ENCODE measurements around the gene FLII.

Gene FLII

GRCh38 chr17:18245038-18245776 is 13.3 kb downstream of the FLII start:
- no peaks in the 10 kb centered on the region for H3K27me3 Mint-ChIP-seq
- H3K36me3 Mint-ChIP-seq (ENCODE audit: low read depth) = peaks cover 97% of the 10 kb centered on the region
- no peak overlapping the region for H3K27ac Mint-ChIP-seq
- no peak overlapping the region for H3K4me3 Mint-ChIP-seq
- H3K9me3 Mint-ChIP-seq = no peaks in the 10 kb centered on the region
- intact Hi-C loops (cut with micrococcal nuclease) = no loop called here
- H3K4me1 Mint-ChIP-seq (ENCODE audit: low read depth) = peaks cover 24% of the 10 kb centered on the region

GRCh38 chr17:18241229-18241871 is 17.2 kb downstream of the FLII start:
- Mint-ChIP-seq H3K27me3 (no peaks in the 10 kb centered on the region), H3K4me3 (no peak overlapping the region), H3K27ac (no peak overlapping the region), H3K4me1 (ENCODE audit: low read depth) (no peaks in the 10 kb centered on the region), H3K36me3 (ENCODE audit: low read depth) (peaks cover 88% of the 10 kb centered on the region), H3K9me3 (no peaks in the 10 kb centered on the region)
- intact Hi-C loops (cut with micrococcal nuclease) = no loop called here

GRCh38 chr17:18240449-18240848 is 18.1 kb downstream of the FLII start:
- Mint-ChIP-seq H3K9me3 (no peaks in the 10 kb centered on the region), H3K27me3 (no peaks in the 10 kb centered on the region), H3K27ac (no peak overlapping the region), H3K4me3 (no peak overlapping the region), H3K4me1 (ENCODE audit: low read depth) (peaks cover 6% of the 10 kb centered on the region), H3K36me3 (ENCODE audit: low read depth) (peaks cover 88% of the 10 kb centered on the region)
- intact Hi-C loops (cut with micrococcal nuclease) = no loop called here

GRCh38 chr17:18238299-18238698 is 20.2 kb downstream of the FLII start:
- H3K4me1 Mint-ChIP-seq (ENCODE audit: low read depth) = peaks cover 6% of the 10 kb centered on the region
- no peaks in the 10 kb centered on the region for H3K9me3 Mint-ChIP-seq
- no peak overlapping the region for H3K27ac Mint-ChIP-seq
- H3K27me3 Mint-ChIP-seq = no peaks in the 10 kb centered on the region
- no peak overlapping the region for H3K4me3 Mint-ChIP-seq
- intact Hi-C loops (cut with micrococcal nuclease) = no loop called here
- H3K36me3 Mint-ChIP-seq (ENCODE audit: low read depth) = peaks cover 88% of the 10 kb centered on the region

GRCh38 chr17:18237461-18237860 is 21.1 kb downstream of the FLII start:
- Mint-ChIP-seq H3K27ac (no peak overlapping the region), H3K9me3 (no peaks in the 10 kb centered on the region), H3K27me3 (no peaks in the 10 kb centered on the region), H3K4me1 (ENCODE audit: low read depth) (peaks cover 6% of the 10 kb centered on the region), H3K4me3 (no peak overlapping the region), H3K36me3 (ENCODE audit: low read depth) (peaks cover 80% of the 10 kb centered on the region)
- intact Hi-C loops (cut with micrococcal nuclease) = no loop called here

- Mint-ChIP-seq H3K27ac (no peak overlapping the region), H3K4me1 (ENCODE audit: low read depth) (peaks cover 6% of the 10 kb centered on the region), H3K9me3 (no peaks in the 10 kb centered on the region), H3K36me3 (ENCODE audit: low read depth) (peaks cover 70% of the 10 kb centered on the region), H3K27me3 (no peaks in the 10 kb centered on the region), H3K4me3 (no peak overlapping the region)
- intact Hi-C loops (cut with micrococcal nuclease) = no loop called here
Measured at GRCh38 chr17:18236494-18236893, 22.0 kb downstream of the FLII start.

GRCh38 chr17:18235743-18236256 is 22.7 kb downstream of the FLII start:
- H3K4me1 Mint-ChIP-seq (ENCODE audit: low read depth) = peaks cover 6% of the 10 kb centered on the region
- no peaks in the 10 kb centered on the region for H3K27me3 Mint-ChIP-seq
- intact Hi-C loops (cut with micrococcal nuclease) = no loop called here
- no peak overlapping the region for H3K27ac Mint-ChIP-seq
- H3K9me3 Mint-ChIP-seq = no peaks in the 10 kb centered on the region
- H3K36me3 Mint-ChIP-seq (ENCODE audit: low read depth) = peaks cover 63% of the 10 kb centered on the region
- H3K4me3 Mint-ChIP-seq = no peak overlapping the region

GRCh38 chr17:18234853-18235380 is 23.6 kb downstream of the FLII start:
- no peaks in the 10 kb centered on the region for H3K27me3 Mint-ChIP-seq
- H3K4me1 Mint-ChIP-seq (ENCODE audit: low read depth) = peaks cover 6% of the 10 kb centered on the region
- no peak overlapping the region for H3K27ac Mint-ChIP-seq
- no peak overlapping the region for H3K4me3 Mint-ChIP-seq
- intact Hi-C loops (cut with micrococcal nuclease) = no loop called here
- H3K9me3 Mint-ChIP-seq = no peaks in the 10 kb centered on the region
- H3K36me3 Mint-ChIP-seq (ENCODE audit: low read depth) = peaks cover 60% of the 10 kb centered on the region

- H3K4me1 Mint-ChIP-seq (ENCODE audit: low read depth) = peaks cover 6% of the 10 kb centered on the region
- no peaks in the 10 kb centered on the region for H3K9me3 Mint-ChIP-seq
- intact Hi-C loops (cut with micrococcal nuclease) = no loop called here
- no peak overlapping the region for H3K27ac Mint-ChIP-seq
- H3K36me3 Mint-ChIP-seq (ENCODE audit: low read depth) = peaks cover 57% of the 10 kb centered on the region
- no peaks in the 10 kb centered on the region for H3K27me3 Mint-ChIP-seq
- no peak overlapping the region for H3K4me3 Mint-ChIP-seq
Measured at GRCh38 chr17:18233803-18234518, 24.6 kb downstream of the FLII start.

GRCh38 chr17:18231164-18231563 is 27.4 kb downstream of the FLII start:
- Mint-ChIP-seq H3K4me3 (no peak overlapping the region), H3K36me3 (ENCODE audit: low read depth) (peaks cover 31% of the 10 kb centered on the region), H3K9me3 (no peaks in the 10 kb centered on the region), H3K27ac (no peak overlapping the region), H3K4me1 (ENCODE audit: low read depth) (peaks cover 26% of the 10 kb centered on the region), H3K27me3 (peaks cover 3% of the 10 kb centered on the region)
- intact Hi-C loops (cut with micrococcal nuclease) = no loop called here

GRCh38 chr17:18230288-18231141 is 28.0 kb downstream of the FLII start:
- no peak overlapping the region for H3K4me3 Mint-ChIP-seq
- intact Hi-C loops (cut with micrococcal nuclease) = no loop called here
- peaks cover 29% of the 10 kb centered on the region for H3K36me3 Mint-ChIP-seq (ENCODE audit: low read depth)

GRCh38 chr17:18229771-18230170 is 28.8 kb downstream of the FLII start:
- Mint-ChIP-seq H3K4me3 (no peak overlapping the region), H3K4me1 (ENCODE audit: low read depth) (peaks cover 28% of the 10 kb centered on the region), H3K27me3 (peaks cover 5% of the 10 kb centered on the region), H3K9me3 (no peaks in the 10 kb centered on the region), H3K36me3 (ENCODE audit: low read depth) (peaks cover 22% of the 10 kb centered on the region), H3K27ac (no peak overlapping the region)
- intact Hi-C loops (cut with micrococcal nuclease) = no loop called here

More at GRCh38 chr17:18230288-18231141, 28.0 kb downstream of the FLII start:
- no peak overlapping the region for H3K27ac Mint-ChIP-seq
- peaks cover 5% of the 10 kb centered on the region for H3K27me3 Mint-ChIP-seq
- H3K4me1 Mint-ChIP-seq (ENCODE audit: low read depth) = peaks cover 24% of the 10 kb centered on the region
- H3K9me3 Mint-ChIP-seq = no peaks in the 10 kb centered on the region

- Mint-ChIP-seq H3K4me3 (no peak overlapping the region), H3K27ac (no peak overlapping the region), H3K9me3 (no peaks in the 10 kb centered on the region), H3K27me3 (peaks cover 5% of the 10 kb centered on the region), H3K4me1 (ENCODE audit: low read depth) (peaks cover 29% of the 10 kb centered on the region), H3K36me3 (ENCODE audit: low read depth) (peaks cover 16% of the 10 kb centered on the region)
- intact Hi-C loops (cut with micrococcal nuclease) = no loop called here
Measured at GRCh38 chr17:18229254-18229653, 29.3 kb downstream of the FLII start.

Measured in dendritic cell treated with granulocyte-macrophage colony-stimulating factor and Interleukin-4, amounts not matched to agents 40 ng/mL and 50 ng/mL, for 4 days (primary cell).